IMR-90 (cell line): Measurements from ENCODE around the gene SNX25. TPM values are rescaled to one million over a fixed set of nuclear protein-coding genes. Genes with fewer than 3 reads are reported as not detected.

Experiments
- ATAC-seq: fragments of 200-7000 bp; cut with Tn5 transposase; 2 replicates; pipeline ENCODE4 v1.9.1; 2020; ENCODE audit warnings: low read depth, mild to moderate bottlenecking, moderate library complexity
- BruUV-seq: library from RNA; stranded (reverse); fragments of 400-500 nt; replicated peaks from 2 replicates; lab custom pipeline; 2021; lab: Mats Ljungman, UMichigan
- CTCF ChIA-PET: fragments of 300-600 bp; formaldehyde crosslinking; extraction: SDS; loops from one replicate; lab custom pipeline; 2021; ENCODE audit warnings: antibody characterized with exemption; lab: Yijun Ruan, JAX
- POLR2A ChIA-PET: fragments of 300-600 bp; sonication (Branson Sonifier 250); formaldehyde crosslinking; loops from one replicate; lab custom pipeline; 2022; ENCODE audit warnings: antibody characterized with exemption; ENCODE audit not compliant: unreplicated experiment; lab: Charles Lee
- DNase-seq: peaks from one replicate; pipeline ENCODE4 v3.0.0; 2013
- H2AFZ ChIP-seq: replicated peaks from 2 replicates; pipeline ENCODE3; 2013; ENCODE audit warnings: low read length, mild to moderate bottlenecking; ENCODE audit not compliant: poor library complexity
- H2AK5ac ChIP-seq: 2 replicates; pipeline ENCODE4 v1.6.1; 2013; ENCODE audit warnings: low read depth, low read length, inconsistent platforms
- H2AK9ac ChIP-seq: replicated peaks from 2 replicates; pipeline ENCODE3; 2013; ENCODE audit warnings: mild to moderate bottlenecking, low read depth, low read length, moderate library complexity; ENCODE audit not compliant: poor library complexity
- H2BK120ac ChIP-seq: 2 replicates; pipeline ENCODE4 v1.6.1; 2013; ENCODE audit warnings: low read depth, low read length, inconsistent platforms
- H2BK15ac ChIP-seq: 3 replicates; pipeline ENCODE4 v1.6.1; 2013; ENCODE audit warnings: low read depth, low read length, inconsistent platforms
- H2BK20ac ChIP-seq: 2 replicates; pipeline ENCODE4 v1.6.1; 2013; ENCODE audit warnings: low read depth, mild to moderate bottlenecking, inconsistent platforms, low read length, moderate library complexity
- H2BK5ac ChIP-seq: 2 replicates; pipeline ENCODE4 v1.6.1; 2013; ENCODE audit warnings: mild to moderate bottlenecking, low read depth, low read length, inconsistent platforms; ENCODE audit not compliant: poor library complexity, severe bottlenecking
- H3K14ac ChIP-seq: replicated peaks from 2 replicates; pipeline ENCODE4 v1.6.1; 2013; ENCODE audit warnings: low read depth, low read length, inconsistent platforms
- H3K18ac ChIP-seq: 2 replicates; pipeline ENCODE4 v1.6.1; 2013; ENCODE audit warnings: low read depth, low read length, control low read depth
- H3K23ac ChIP-seq: 2 replicates; pipeline ENCODE4 v1.6.1; 2013; ENCODE audit warnings: low read depth, low read length, inconsistent platforms
- H3K27ac ChIP-seq: 2 replicates; pipeline ENCODE4 v1.5.1; 2013; ENCODE audit warnings: mild to moderate bottlenecking, control low read depth, low read length; ENCODE audit not compliant: insufficient read depth
- H3K27me3 ChIP-seq: 2 replicates; pipeline ENCODE4 v1.6.1; 2013; ENCODE audit warnings: low read length; ENCODE audit not compliant: control insufficient read depth, insufficient read depth
- H3K36me3 ChIP-seq: 2 replicates; pipeline ENCODE4 v1.6.1; 2013; ENCODE audit warnings: low read length, mixed read lengths; ENCODE audit not compliant: control insufficient read depth, insufficient read depth
- H3K4ac ChIP-seq: 2 replicates; pipeline ENCODE4 v1.6.1; 2013; ENCODE audit warnings: low read depth, low read length, inconsistent platforms
- H3K4me1 ChIP-seq: 2 replicates; pipeline ENCODE4 v1.6.1; 2013; ENCODE audit warnings: low read length, mixed read lengths; ENCODE audit not compliant: control insufficient read depth, insufficient read depth
- H3K4me2 ChIP-seq: 2 replicates; pipeline ENCODE4 v1.6.1; 2013; ENCODE audit warnings: low read depth, mild to moderate bottlenecking, control low read depth, low read length, moderate library complexity
- H3K4me3 ChIP-seq: 2 replicates; pipeline ENCODE4 v1.5.1; 2013; ENCODE audit warnings: low read depth, mild to moderate bottlenecking, control low read depth, low read length, moderate library complexity; ENCODE audit not compliant: insufficient read depth
- H3K56ac ChIP-seq: 2 replicates; pipeline ENCODE4 v1.6.1; 2013; ENCODE audit warnings: low read length, inconsistent platforms; ENCODE audit not compliant: insufficient read depth; ENCODE audit errors: extremely low read depth
- H3K79me1 ChIP-seq, 2 experiments: 2 replicates each; pipeline ENCODE4 v1.6.1; 2013; ENCODE audit warnings: low read length in 2 of 2, inconsistent platforms in 1 of 2, low read depth in 1 of 2
- H3K9ac ChIP-seq: 2 replicates; pipeline ENCODE4 v1.6.1; 2013; ENCODE audit warnings: low read depth, low read length, control low read depth
- H3K9me1 ChIP-seq: 2 replicates; pipeline ENCODE4 v1.6.1; 2013; ENCODE audit warnings: low read length, inconsistent platforms; ENCODE audit not compliant: insufficient read depth
- H3K9me3 ChIP-seq: 2 replicates; pipeline ENCODE4 v1.6.1; 2013; ENCODE audit warnings: low read length; ENCODE audit not compliant: control insufficient read depth, insufficient read depth
- H4K20me1 ChIP-seq: 2 replicates; pipeline ENCODE4 v1.6.1; 2013; ENCODE audit warnings: low read length, inconsistent platforms; ENCODE audit not compliant: insufficient read depth
- H4K5ac ChIP-seq: 2 replicates; pipeline ENCODE4 v1.6.1; 2013; ENCODE audit warnings: mild to moderate bottlenecking, low read depth, low read length, control low read depth
- H4K8ac ChIP-seq, 2 experiments: 2 replicates each; pipeline ENCODE4 v1.6.1; 2013; ENCODE audit warnings: low read depth in 2 of 2, low read length in 2 of 2, control low read depth in 1 of 2, inconsistent platforms in 1 of 2
- H4K91ac ChIP-seq: 2 replicates; pipeline ENCODE4 v1.6.1; 2013; ENCODE audit warnings: low read depth, low read length, inconsistent platforms; ENCODE audit not compliant: insufficient read depth
- NFE2L2 ChIP-seq: fragments of 150-350 bp; IDR thresholded peaks from 2 replicates; pipeline ENCODE4 v1.6.1; 2016; ENCODE audit warnings: low read depth, mild to moderate bottlenecking, low read length
- RFX5 ChIP-seq: IDR thresholded peaks from 2 replicates; pipeline ENCODE4 v1.8.0; 2012; ENCODE audit warnings: low read depth, mild to moderate bottlenecking, low read length, moderate library complexity
- WGBS, 2 experiments: methylation state at CpG; one replicate each; pipeline versions ENCODE4 v1.1.5 to v1.1.7; 2013; ENCODE audit warnings: missing lambda C conversion rate in 2 of 2; ENCODE audit not compliant: insufficient read length in 1 of 2; ENCODE audit errors: extremely low coverage in 2 of 2; 5-methylcytosine and 5-hydroxymethylcytosine counted together
- dilution Hi-C: fragments of 300-500 bp; cut with HindIII; formaldehyde crosslinking; loops from one replicate; pipeline ENCODE4 v1.14.3; 2018; ENCODE audit warnings: low sequenced_read_pairs; ENCODE audit not compliant: unreplicated experiment
- in situ Hi-C: fragments of 300-500 bp; cut with MboI; formaldehyde crosslinking; loops from 3 replicates; pipeline ENCODE4 v1.14.3; 2019; ENCODE audit warnings: low sequenced_read_pairs, inconsistent platforms, mixed read lengths
- intact Hi-C: fragments of 100-400 bp; cut with micrococcal nuclease; formaldehyde crosslinking; loops from 2 replicates; pipeline ENCODE4 v1.10.0; 2022
- polyA plus RNA-seq, 3 experiments: library from polyadenylated mRNA; depleted of rRNA; stranded (reverse); fragments of >200 nt; gene quantifications; 2 replicates each; pipeline ENCODE4 v1.2.3, GENCODE V29; 2012; ENCODE audit warnings: low replicate concordance in 1 of 3
- total RNA-seq: library from RNA; depleted of rRNA; stranded (reverse); fragments of >200 nt; gene quantifications from 2 replicates; pipeline ENCODE4 v1.2.3, GENCODE V29; 2012
- TF ChIP-seq, protein P1 (sequence below): fragments of 150-350 bp; IDR thresholded peaks from 2 replicates; pipeline ENCODE4 v1.6.1; 2017; ENCODE audit warnings: mild to moderate bottlenecking, antibody characterized with exemption, low read length, low read depth

The SNX25 gene
- total and polyA plus RNA-seq, 2 of the 4 experiments (the other 2 are of a cell fraction): 11.4 to 28.3 TPM

GRCh38 chr4:185227713-185228278, 18.4 kb downstream of the SNX25 start:
- H3K36me3 ChIP-seq: no peaks in the 10 kb centered on the region
- no peak overlapping the region for H2AFZ ChIP-seq
- H4K5ac ChIP-seq: no peak overlapping the region
- no peak overlapping the region for H2BK20ac ChIP-seq
- H3K4ac ChIP-seq: no peak overlapping the region
- peaks cover 7% of the 10 kb centered on the region for H4K20me1 ChIP-seq
- no peak overlapping the region for H3K4me2 ChIP-seq
- dilution Hi-C loops (no loop called here), in situ Hi-C loops (no loop called here), intact Hi-C loops (no loop called here)
- H4K91ac ChIP-seq: no peak overlapping the region
- no peak for TF ChIP-seq NFE2L2
- TF ChIP-seq, protein P1, sequence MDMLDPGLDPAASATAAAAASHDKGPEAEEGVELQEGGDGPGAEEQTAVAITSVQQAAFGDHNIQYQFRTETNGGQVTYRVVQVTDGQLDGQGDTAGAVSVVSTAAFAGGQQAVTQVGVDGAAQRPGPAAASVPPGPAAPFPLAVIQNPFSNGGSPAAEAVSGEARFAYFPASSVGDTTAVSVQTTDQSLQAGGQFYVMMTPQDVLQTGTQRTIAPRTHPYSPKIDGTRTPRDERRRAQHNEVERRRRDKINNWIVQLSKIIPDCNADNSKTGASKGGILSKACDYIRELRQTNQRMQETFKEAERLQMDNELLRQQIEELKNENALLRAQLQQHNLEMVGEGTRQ: no peak
- TF ChIP-seq RFX5: no peak
- H3K14ac ChIP-seq: no peak overlapping the region
- WGBS, 2 experiments: 84% methylated on average over 5 of the region's 9 CpGs; no CpG with 5 or more reads in 1 of the 2 experiments
- no peak overlapping the region for H2AK5ac ChIP-seq
- no peak overlapping the region for H3K4me3 ChIP-seq
- no peak overlapping the region for H2BK15ac ChIP-seq
- H2BK120ac ChIP-seq: no peak overlapping the region
- no peak overlapping the region for H2BK5ac ChIP-seq
- no peaks in the 10 kb centered on the region for H3K9me3 ChIP-seq
- no peak overlapping the region for H3K18ac ChIP-seq
- ChIA-PET POLR2A (no interaction called here), CTCF (interaction anchor here (0.9 kb wide), 1 partner anchor 44 kb away, joined by 3 read pairs; no protein-coding TSS in a partner anchor)
- H4K8ac ChIP-seq: no peak overlapping the region
- DNase-seq: no peak
- no peak overlapping the region for H2AK9ac ChIP-seq
- H3K9ac ChIP-seq: no peak overlapping the region
- H3K4me1 ChIP-seq: peaks cover 2% of the 10 kb centered on the region
- H3K27ac ChIP-seq: no peak overlapping the region
- H3K27me3 ChIP-seq: no peaks in the 10 kb centered on the region
- peaks cover 5% of the 10 kb centered on the region; the same call in 1 of the 2 replicates for H3K9me1 ChIP-seq
- no peak overlapping the region for H3K23ac ChIP-seq
- no peak for ATAC-seq
- peaks cover 29 to 60% of the 10 kb centered on the region in 2 experiments; a peak in 3 of 4 replicates for H3K79me1 ChIP-seq
- BruUV-seq: no TSS peak
- H3K56ac ChIP-seq: no peak overlapping the region
